Sigmoid colon (tissue), 7 donors: Measurements from ENCODE around the gene CAMK2N2. TPM values are rescaled to one million over a fixed set of nuclear protein-coding genes. Genes with fewer than 3 reads are reported as not detected.

Source experiments
- DNase-seq: peaks from one replicate; pipeline ENCODE4 v3.0.0-alpha.2; 2019
- H3K27ac ChIP-seq, 4 donors: fragments of 200-600 bp; sonication (generic); one replicate each; pipeline ENCODE4 v1.5.1; 2016 to 2019; ENCODE audit warnings: mild to moderate bottlenecking in 1 of 4
- H3K27me3 ChIP-seq, 3 donors: fragments of 200-600 bp; sonication (generic); one replicate each; pipeline ENCODE4 v1.5.1; 2019; ENCODE audit warnings: mild to moderate bottlenecking in 1 of 3
- H3K36me3 ChIP-seq, 4 donors: fragments of 200-600 bp; sonication (generic); one replicate each; pipeline ENCODE4 v1.5.1; 2016 to 2019
- H3K4me1 ChIP-seq, 4 donors: fragments of 200-600 bp; sonication (generic); one replicate each; pipeline ENCODE4 v1.5.1; 2017 to 2019
- H3K4me3 ChIP-seq, 4 donors: fragments of 200-600 bp; sonication (generic); one replicate each; pipeline ENCODE4 v1.5.1; 2017 to 2019; ENCODE audit warnings: mild to moderate bottlenecking in 2 of 4, moderate library complexity in 1 of 4
- H3K9me3 ChIP-seq, 4 donors: fragments of 200-600 bp in 3 of 4; sonication (generic) in 3 of 4; one replicate each; pipeline versions ENCODE4 v1.5.1 to v1.6.1; 2013 to 2019
- EP300 ChIP-seq, 4 donors: sonication (generic); formaldehyde crosslinking; IDR thresholded peaks; one replicate each; pipeline ENCODE4 v1.6.1; 2017; ENCODE audit warnings: antibody characterized with exemption in 4 of 4
- POLR2A ChIP-seq, 2 donors: fragments of 450-650 bp; IDR thresholded peaks; one replicate each; pipeline ENCODE4 v1.6.1; 2016; ENCODE audit warnings: antibody characterized with exemption in 2 of 2, mild to moderate bottlenecking in 2 of 2, moderate library complexity in 2 of 2
- POLR2AphosphoS5 ChIP-seq, 4 donors: sonication (generic); formaldehyde crosslinking; IDR thresholded peaks; one replicate each; pipeline ENCODE4 v1.6.1; 2017; ENCODE audit warnings: antibody characterized with exemption in 4 of 4
- WGBS, 2 donors: extraction: QIAGEN DNeasy Blood & Tissue Kit; methylation state at CpG; one replicate each; pipeline ENCODE4 v1.1.7; 2013; 5-methylcytosine and 5-hydroxymethylcytosine counted together
- intact Hi-C: fragments of 100-400 bp; cut with DNase I; formaldehyde crosslinking; loops from one replicate; pipeline ENCODE4 v1.15.1; 2023
- polyA plus RNA-seq, 3 donors: library from polyadenylated mRNA; stranded (reverse); fragments of 200-250 nt; gene quantifications; one replicate each; pipeline ENCODE4 v1.2.3, GENCODE V29; 2013
- total RNA-seq, 4 donors: library from RNA; depleted of rRNA; stranded (reverse); fragments of >200 nt; gene quantifications; one replicate each; pipeline ENCODE4 v1.1.0, GENCODE V29; 2016
- TF ChIP-seq, protein P1 (sequence below), 4 experiments: fragments of 450-650 bp in 3 of 4; fragments of 200-600 bp in 1 of 4; IDR thresholded peaks; one replicate each; pipeline ENCODE4 v1.5.1; 2016 to 2019; ENCODE audit warnings: antibody characterized with exemption in 4 of 4, mild to moderate bottlenecking in 3 of 4, moderate library complexity in 2 of 4
- donor health status: healthy with polysubstance abuse.
- donor health status: Bipolar disorder and iron deficiency.
- donor health status: healthy.

Gene CAMK2N2
- total and polyA plus RNA-seq, 7 donors = 0.28 to 0.71 TPM; not detected in 5

DNA sequence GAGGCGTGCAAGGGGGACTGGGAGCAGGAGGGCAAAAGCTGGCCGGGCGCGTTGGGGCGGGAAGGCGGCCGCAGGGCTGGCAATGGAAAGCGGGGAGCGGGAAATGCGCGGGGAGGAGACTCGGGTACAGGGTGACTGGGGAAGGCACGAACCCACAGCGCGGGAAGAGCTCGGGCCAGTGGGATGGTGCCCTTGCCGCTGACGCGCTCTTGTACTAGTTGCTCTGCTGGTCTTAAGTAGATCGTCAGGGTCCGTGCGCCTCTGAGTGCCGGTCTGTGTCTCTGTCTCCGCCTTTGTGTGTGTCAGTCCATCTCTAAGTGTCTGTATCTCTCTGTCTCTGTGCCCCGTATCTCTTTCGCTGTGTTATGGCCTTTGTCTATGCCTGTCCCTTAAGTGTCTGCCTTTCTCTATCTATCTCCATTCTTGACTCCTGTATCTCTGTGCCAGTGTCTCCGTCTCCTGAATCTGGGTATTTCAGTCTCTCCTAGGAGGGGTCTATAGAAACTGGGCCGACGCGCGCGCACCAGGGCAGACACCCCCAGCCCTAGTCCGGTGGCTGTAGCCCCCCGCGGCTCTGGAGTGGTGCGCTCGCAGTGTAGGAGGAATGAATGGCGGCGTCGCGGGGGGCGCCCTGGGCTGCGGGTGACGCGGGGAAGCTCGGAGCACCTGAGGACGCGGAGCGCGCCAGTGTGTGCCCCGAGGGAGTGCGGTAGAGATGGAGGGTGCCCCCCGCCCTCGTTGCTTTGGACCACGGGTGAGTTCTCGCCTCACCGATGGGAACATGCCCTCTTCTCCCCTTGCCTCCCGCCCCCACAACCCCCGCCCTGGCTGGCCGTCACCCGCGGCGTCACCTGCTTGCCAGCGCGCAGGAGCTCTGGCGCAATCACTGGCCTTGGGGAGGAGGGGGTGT lies 756 bp upstream of the CAMK2N2 start:
- 2 to 3% methylated on average over 66 of the region's 66 CpGs for WGBS, 2 donors
- H3K27me3 ChIP-seq = peaks cover 43 to 93% (median 67%) of the 10 kb centered on the region in 3 donors
- H3K27ac ChIP-seq = no peak overlapping the region
- intact Hi-C loops = no loop called here
- no peaks in the 10 kb centered on the region for H3K9me3 ChIP-seq
- peaks cover 0 to 34% (median 33%) of the 10 kb centered on the region in 4 donors for H3K4me1 ChIP-seq
- DNase-seq = no peak
- no peaks in the 10 kb centered on the region for H3K36me3 ChIP-seq
- peak overlapping the region in 3 of 4 donors; percentile 28 to 45 (median 43) for H3K4me3 ChIP-seq
- TF ChIP-seq EP300 (IDR thresholded peaks at IDR 0.05) = no peak

- no peaks in the 10 kb centered on the region for H3K9me3 ChIP-seq
- intact Hi-C loops = no loop called here
- H3K36me3 ChIP-seq = no peaks in the 10 kb centered on the region
- H3K4me3 ChIP-seq = peak overlapping the region in 3 of 4 donors; percentile 28 to 45 (median 43)
- peaks cover 43 to 86% (median 67%) of the 10 kb centered on the region in 3 donors for H3K27me3 ChIP-seq
- no peak for TF ChIP-seq POLR2AphosphoS5 (IDR thresholded peaks at IDR 0.05)
- TF ChIP-seq EP300 (IDR thresholded peaks at IDR 0.05) = no peak
- TF ChIP-seq, protein P1, sequence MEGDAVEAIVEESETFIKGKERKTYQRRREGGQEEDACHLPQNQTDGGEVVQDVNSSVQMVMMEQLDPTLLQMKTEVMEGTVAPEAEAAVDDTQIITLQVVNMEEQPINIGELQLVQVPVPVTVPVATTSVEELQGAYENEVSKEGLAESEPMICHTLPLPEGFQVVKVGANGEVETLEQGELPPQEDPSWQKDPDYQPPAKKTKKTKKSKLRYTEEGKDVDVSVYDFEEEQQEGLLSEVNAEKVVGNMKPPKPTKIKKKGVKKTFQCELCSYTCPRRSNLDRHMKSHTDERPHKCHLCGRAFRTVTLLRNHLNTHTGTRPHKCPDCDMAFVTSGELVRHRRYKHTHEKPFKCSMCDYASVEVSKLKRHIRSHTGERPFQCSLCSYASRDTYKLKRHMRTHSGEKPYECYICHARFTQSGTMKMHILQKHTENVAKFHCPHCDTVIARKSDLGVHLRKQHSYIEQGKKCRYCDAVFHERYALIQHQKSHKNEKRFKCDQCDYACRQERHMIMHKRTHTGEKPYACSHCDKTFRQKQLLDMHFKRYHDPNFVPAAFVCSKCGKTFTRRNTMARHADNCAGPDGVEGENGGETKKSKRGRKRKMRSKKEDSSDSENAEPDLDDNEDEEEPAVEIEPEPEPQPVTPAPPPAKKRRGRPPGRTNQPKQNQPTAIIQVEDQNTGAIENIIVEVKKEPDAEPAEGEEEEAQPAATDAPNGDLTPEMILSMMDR (IDR thresholded peaks at IDR 0.05) = no peak
- TF ChIP-seq POLR2A (IDR thresholded peaks at IDR 0.05) = no peak
- peaks cover 0 to 34% (median 33%) of the 10 kb centered on the region in 4 donors for H3K4me1 ChIP-seq
- H3K27ac ChIP-seq = no peak overlapping the region
- WGBS, 2 donors = 1 to 2% methylated on average over 49 of the region's 49 CpGs
- no peak for DNase-seq
Measured at GRCh38 chr3:184260724-184261269, 556 bp downstream of the CAMK2N2 start.

DNA sequence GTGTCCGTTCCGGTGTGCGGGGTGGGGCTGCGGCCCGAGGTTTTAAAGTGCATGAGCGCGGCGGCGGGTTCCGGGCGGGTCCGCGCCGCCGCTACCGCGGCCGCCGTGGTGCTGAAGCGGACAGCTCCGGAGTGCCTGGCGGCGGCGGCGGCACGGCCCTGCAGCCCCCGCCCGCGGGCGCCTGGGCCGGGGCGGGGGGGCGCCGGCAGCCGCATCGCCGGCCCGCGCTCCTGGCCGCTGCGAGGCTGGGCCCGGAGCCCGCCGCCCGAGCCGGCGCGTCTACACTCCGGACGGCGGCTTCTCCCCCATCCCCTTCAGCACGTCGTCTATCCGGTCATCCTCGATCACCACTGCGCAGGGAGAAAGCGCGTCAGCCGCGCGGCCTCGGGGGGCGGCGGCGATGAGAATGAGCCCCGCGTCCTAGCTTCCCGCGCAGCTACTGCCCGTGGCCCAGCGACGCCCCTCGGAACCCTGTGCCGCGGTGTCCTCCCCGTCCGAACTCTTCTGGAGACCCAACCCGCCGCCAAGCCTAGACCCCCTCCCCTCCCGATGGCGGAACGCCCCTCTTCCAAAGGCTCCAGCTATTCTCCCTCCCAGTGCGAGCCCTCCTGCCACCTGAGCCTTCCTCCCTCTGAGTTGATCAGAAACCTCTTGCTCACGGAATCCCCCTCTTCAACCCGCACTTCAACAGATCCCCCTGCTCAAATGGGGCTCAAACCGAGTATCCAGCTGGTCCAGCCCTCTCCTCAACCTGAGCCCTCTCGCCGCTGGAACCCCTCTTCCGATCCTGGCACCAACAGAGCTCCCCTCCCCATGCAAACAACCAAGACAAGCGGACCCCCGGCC lies 1.3 kb downstream of the CAMK2N2 start:
- intact Hi-C loops = no loop called here

DNA sequence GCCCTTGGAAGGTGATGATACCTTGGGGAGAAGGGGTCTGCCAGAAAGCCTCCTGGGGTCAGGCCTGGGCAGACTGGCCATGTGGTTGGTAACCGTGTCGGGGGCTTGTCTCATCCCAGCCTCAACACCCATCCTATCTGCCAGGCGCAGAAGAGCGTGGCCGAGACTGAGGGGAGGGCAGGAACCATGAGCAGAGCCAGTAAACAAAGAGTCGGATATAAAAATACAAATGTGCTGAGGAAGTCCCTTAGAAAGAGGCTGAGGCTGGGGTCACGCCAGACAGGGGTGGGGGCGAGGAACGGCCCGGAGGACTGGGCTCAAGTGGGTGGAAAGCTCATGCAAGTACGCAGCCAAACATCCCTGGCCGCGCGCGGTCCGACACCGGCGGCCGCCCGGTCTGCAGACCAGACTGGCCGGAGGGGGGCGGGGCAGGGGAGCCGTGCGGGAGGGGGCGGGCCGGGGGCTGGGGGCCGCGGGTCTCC lies 1.9 kb downstream of the CAMK2N2 start:
- H3K27me3 ChIP-seq = peaks cover 42 to 72% (median 64%) of the 10 kb centered on the region in 3 donors
- TF ChIP-seq EP300 (IDR thresholded peaks at IDR 0.05) (no peak), POLR2AphosphoS5 (IDR thresholded peaks at IDR 0.05) (no peak), POLR2A (IDR thresholded peaks at IDR 0.05) (no peak)
- TF ChIP-seq, protein P1 (IDR thresholded peaks at IDR 0.05) = no peak
- no peaks in the 10 kb centered on the region for H3K9me3 ChIP-seq
- intact Hi-C loops = no loop called here
- peak overlapping the region in 2 of 4 donors; percentile 27 to 45 for H3K4me3 ChIP-seq
- peaks cover 0 to 34% (median 33%) of the 10 kb centered on the region in 4 donors for H3K4me1 ChIP-seq
- DNase-seq = no peak
- 18 to 24% methylated on average over 28 of the region's 28 CpGs for WGBS, 2 donors
- H3K36me3 ChIP-seq = no peaks in the 10 kb centered on the region
- H3K27ac ChIP-seq = no peak overlapping the region

More for the DNA sequence above, 1.3 kb downstream of the CAMK2N2 start:
- Histone ChIP-seq H3K4me3 (peak overlapping the region in 2 of 4 donors; percentile 34 to 45), H3K36me3 (no peaks in the 10 kb centered on the region), H3K4me1 (peaks cover 0 to 34% (median 33%) of the 10 kb centered on the region in 4 donors), H3K9me3 (no peaks in the 10 kb centered on the region), H3K27me3 (peaks cover 43 to 79% (median 67%) of the 10 kb centered on the region in 3 donors), H3K27ac (no peak overlapping the region)
- DNase-seq = no peak
- 1 to 2% methylated on average over 91 of the region's 91 CpGs for WGBS, 2 donors
- TF ChIP-seq, protein P1 (IDR thresholded peaks at IDR 0.05) = no peak
